GM23338 (cell line): ENCODE measurements around the gene TMEM204.

ENCODE experiments used
- EZH2 ChIP-seq: fragments of 200-600 bp; sonication (generic); IDR thresholded peaks from one replicate; pipeline ENCODE4 v1.8.0; 2017; ENCODE audit warnings: antibody characterized with exemption, mild to moderate bottlenecking, low read depth; ENCODE audit not compliant: unreplicated experiment
- EZH2phosphoT487 ChIP-seq: fragments of 200-600 bp; sonication (generic); IDR thresholded peaks from one replicate; pipeline ENCODE4 v1.8.1; 2018; ENCODE audit warnings: antibody characterized with exemption; ENCODE audit not compliant: unreplicated experiment
- POLR2AphosphoS5 ChIP-seq: IDR thresholded peaks from 2 replicates; pipeline ENCODE4 v1.6.1; 2016; ENCODE audit warnings: antibody characterized with exemption, low read depth
- TF ChIP-seq, protein P1 (sequence below), 2 experiments: fragments of 200-600 bp in 1 of 2; sonication (generic) in 1 of 2; conservative IDR thresholded peaks; 2 replicates each; pipeline versions ENCODE4 v1.5.1 to v1.6.1; 2016 to 2017; ENCODE audit warnings: antibody characterized with exemption in 2 of 2, low read depth in 2 of 2, mild to moderate bottlenecking in 2 of 2, moderate library complexity in 1 of 2
- TF ChIP-seq, protein P2 (sequence below): IDR thresholded peaks from 2 replicates; pipeline ENCODE4 v1.6.1; 2016; ENCODE audit warnings: antibody characterized with exemption

- TF ChIP-seq EZH2phosphoT487 (no peak), POLR2AphosphoS5 (no peak), EZH2 (no peak)
- TF ChIP-seq, protein P1, sequence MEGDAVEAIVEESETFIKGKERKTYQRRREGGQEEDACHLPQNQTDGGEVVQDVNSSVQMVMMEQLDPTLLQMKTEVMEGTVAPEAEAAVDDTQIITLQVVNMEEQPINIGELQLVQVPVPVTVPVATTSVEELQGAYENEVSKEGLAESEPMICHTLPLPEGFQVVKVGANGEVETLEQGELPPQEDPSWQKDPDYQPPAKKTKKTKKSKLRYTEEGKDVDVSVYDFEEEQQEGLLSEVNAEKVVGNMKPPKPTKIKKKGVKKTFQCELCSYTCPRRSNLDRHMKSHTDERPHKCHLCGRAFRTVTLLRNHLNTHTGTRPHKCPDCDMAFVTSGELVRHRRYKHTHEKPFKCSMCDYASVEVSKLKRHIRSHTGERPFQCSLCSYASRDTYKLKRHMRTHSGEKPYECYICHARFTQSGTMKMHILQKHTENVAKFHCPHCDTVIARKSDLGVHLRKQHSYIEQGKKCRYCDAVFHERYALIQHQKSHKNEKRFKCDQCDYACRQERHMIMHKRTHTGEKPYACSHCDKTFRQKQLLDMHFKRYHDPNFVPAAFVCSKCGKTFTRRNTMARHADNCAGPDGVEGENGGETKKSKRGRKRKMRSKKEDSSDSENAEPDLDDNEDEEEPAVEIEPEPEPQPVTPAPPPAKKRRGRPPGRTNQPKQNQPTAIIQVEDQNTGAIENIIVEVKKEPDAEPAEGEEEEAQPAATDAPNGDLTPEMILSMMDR (conservative IDR thresholded peaks at IDR 0.05; ENCODE audit: low read depth in 2 of 2): no peak
- TF ChIP-seq, protein P2, sequence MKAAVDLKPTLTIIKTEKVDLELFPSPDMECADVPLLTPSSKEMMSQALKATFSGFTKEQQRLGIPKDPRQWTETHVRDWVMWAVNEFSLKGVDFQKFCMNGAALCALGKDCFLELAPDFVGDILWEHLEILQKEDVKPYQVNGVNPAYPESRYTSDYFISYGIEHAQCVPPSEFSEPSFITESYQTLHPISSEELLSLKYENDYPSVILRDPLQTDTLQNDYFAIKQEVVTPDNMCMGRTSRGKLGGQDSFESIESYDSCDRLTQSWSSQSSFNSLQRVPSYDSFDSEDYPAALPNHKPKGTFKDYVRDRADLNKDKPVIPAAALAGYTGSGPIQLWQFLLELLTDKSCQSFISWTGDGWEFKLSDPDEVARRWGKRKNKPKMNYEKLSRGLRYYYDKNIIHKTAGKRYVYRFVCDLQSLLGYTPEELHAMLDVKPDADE: no peak
Measured at GRCh38 chr16:1550069-1550468, 16.6 kb downstream of the TMEM204 start.
